ENCODE data around the gene PAX3.

DNA sequence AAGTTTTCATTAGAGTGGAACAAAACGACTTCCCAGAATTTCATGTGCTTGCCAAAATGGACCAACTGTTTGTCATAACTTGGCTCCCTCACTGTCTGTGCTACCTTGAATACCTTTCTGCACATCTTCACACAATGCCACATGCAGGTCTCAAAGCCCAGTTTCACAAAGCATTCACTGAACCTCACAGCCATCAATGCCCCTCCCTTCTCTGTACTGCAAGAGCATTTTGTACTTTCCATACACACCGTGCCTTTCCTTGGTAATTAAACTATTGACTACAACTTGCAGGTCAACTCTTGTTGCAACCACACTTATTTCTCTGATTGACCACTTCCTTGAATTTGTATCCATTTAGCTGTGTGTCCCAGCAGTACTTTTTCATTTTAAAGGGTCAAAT lies 50.5 kb downstream of the PAX3 start:
- TF ChIP-seq, protein P1, sequence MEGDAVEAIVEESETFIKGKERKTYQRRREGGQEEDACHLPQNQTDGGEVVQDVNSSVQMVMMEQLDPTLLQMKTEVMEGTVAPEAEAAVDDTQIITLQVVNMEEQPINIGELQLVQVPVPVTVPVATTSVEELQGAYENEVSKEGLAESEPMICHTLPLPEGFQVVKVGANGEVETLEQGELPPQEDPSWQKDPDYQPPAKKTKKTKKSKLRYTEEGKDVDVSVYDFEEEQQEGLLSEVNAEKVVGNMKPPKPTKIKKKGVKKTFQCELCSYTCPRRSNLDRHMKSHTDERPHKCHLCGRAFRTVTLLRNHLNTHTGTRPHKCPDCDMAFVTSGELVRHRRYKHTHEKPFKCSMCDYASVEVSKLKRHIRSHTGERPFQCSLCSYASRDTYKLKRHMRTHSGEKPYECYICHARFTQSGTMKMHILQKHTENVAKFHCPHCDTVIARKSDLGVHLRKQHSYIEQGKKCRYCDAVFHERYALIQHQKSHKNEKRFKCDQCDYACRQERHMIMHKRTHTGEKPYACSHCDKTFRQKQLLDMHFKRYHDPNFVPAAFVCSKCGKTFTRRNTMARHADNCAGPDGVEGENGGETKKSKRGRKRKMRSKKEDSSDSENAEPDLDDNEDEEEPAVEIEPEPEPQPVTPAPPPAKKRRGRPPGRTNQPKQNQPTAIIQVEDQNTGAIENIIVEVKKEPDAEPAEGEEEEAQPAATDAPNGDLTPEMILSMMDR (IDR thresholded peaks at IDR 0.05; ENCODE audit: insufficient read depth, low read length, poor library complexity, severe bottlenecking) = no peak
- TF ChIP-seq EZH2phosphoT487 (conservative IDR thresholded peaks at IDR 0.05; ENCODE audit: low read length) = no peak
